GM12874 (cell line): ENCODE data around the gene RPS2.

Source experiments
- TF ChIP-seq, protein P1 (sequence below): IDR thresholded peaks from 2 replicates; pipeline ENCODE4 v1.5.1; 2011; ENCODE audit warnings: low read depth, mild to moderate bottlenecking, control low read depth, low read length, moderate library complexity; ENCODE audit not compliant: insufficient read depth

Gene RPS2

DNA sequence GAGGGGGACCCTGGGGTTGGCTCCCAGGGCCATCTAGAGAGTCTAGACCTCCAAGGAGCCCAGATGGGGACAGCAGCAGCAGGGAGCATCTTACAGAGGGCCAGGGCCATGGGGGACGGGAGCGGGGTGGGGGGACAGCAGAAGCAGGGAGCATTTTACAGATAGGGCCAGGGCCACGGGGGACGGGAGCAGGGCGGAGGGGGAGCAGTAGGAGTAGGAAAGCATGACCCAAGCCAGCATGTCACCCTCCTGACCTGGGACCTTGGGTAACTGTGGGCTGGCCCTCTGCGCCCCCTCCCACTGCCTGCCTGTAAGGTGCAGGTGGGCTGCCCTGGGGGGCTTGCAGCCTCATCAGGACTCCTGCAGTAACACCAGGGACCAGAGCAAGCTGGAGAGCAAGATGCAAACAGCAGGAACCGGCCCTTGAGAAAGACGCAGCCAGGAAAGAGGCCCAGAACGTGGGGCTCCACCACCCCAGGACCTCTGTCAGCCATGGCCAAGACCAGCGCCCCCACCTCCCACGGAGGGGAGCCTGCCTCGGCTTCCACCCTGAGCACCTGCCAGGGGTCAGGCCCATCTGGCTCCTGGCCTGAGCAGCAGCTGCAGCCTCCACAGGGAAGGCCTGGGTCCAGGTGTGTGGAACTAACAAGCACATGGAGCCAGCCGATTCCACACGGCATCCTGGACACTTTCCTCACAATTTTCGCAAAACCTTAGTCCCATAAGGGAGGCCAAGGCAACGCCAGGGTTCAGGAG is 42.6 kb upstream of the RPS2 start:
- TF ChIP-seq, protein P1, sequence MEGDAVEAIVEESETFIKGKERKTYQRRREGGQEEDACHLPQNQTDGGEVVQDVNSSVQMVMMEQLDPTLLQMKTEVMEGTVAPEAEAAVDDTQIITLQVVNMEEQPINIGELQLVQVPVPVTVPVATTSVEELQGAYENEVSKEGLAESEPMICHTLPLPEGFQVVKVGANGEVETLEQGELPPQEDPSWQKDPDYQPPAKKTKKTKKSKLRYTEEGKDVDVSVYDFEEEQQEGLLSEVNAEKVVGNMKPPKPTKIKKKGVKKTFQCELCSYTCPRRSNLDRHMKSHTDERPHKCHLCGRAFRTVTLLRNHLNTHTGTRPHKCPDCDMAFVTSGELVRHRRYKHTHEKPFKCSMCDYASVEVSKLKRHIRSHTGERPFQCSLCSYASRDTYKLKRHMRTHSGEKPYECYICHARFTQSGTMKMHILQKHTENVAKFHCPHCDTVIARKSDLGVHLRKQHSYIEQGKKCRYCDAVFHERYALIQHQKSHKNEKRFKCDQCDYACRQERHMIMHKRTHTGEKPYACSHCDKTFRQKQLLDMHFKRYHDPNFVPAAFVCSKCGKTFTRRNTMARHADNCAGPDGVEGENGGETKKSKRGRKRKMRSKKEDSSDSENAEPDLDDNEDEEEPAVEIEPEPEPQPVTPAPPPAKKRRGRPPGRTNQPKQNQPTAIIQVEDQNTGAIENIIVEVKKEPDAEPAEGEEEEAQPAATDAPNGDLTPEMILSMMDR = no peak

DNA sequence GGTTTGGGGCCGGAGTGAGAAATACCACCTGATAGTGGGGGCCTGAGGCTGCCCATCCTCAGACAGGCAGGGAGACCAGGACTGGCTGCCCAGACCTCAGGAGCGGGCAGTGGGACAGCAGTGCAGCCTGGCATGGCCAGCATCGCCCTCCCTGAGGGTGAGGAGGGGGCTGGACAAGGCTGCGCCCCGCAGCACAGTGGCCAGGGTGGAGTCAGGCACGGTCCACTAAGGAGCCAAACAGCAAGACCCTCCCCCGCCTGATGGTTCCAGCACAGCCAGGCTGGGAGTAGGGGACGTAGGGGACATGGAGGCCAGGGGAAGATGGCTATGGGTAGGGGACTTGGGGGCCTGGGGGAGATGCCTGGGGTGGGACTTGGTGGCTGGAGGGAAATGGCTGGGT is 41.7 kb upstream of the RPS2 start:
- TF ChIP-seq, protein P1 = no peak

DNA sequence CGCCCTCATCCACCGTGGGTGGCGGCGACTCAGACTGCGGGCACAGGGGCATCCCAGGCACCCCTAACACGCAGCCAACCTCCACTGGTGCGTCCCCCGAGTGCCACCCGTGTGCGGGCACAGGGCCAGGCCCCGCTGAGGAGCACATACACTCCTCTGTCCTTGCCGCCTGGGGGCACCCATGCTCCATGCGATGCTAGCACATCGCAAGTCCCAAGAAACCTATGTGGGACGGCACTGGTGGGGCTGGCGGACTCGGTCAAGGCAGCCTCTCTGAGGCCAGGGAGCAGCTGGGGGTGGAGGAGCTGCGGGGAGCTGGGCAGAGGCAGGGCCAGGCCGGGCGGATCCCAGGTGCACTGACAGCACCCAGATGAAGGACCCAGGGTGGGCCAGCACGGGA is 41.0 kb upstream of the RPS2 start:
- TF ChIP-seq, protein P1 = peak; percentile 16; the same call in 1 of the 2 replicates

DNA sequence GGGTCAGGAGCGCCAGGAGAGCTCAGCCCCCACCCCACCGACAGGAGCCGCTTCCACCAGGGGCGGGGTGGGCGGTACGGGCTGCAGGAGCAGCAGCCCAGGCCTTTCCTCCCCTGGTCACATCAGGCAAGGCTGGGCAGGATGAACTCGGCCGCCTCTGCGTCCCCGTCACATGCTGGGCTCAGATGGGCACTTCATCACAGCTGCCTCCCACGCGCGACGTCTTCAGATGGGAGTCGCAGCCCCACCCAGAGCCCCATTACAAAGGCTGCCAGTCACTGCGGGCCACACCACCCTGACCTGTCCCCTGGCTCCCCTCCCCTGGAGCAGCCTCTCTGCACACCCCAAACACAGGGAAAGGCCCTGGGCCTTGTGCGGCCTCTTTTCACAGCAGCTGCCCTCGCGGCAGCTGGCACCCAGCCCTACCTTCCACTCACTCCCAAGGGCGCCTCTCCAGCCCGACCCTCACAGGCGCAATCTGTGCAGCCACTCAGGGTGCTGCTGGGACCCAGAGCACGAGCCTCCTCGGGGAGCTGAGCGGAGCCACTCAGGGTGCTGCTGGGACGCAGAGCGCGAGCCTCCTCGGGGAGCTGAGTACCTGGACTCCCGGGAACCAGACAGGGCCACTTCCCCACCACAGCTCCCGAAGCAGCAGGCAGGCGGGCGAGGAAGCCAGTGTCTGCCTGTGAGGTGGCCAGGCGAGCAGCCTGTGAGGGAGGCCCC is 40.3 kb upstream of the RPS2 start:
- TF ChIP-seq, protein P1 = no peak

DNA sequence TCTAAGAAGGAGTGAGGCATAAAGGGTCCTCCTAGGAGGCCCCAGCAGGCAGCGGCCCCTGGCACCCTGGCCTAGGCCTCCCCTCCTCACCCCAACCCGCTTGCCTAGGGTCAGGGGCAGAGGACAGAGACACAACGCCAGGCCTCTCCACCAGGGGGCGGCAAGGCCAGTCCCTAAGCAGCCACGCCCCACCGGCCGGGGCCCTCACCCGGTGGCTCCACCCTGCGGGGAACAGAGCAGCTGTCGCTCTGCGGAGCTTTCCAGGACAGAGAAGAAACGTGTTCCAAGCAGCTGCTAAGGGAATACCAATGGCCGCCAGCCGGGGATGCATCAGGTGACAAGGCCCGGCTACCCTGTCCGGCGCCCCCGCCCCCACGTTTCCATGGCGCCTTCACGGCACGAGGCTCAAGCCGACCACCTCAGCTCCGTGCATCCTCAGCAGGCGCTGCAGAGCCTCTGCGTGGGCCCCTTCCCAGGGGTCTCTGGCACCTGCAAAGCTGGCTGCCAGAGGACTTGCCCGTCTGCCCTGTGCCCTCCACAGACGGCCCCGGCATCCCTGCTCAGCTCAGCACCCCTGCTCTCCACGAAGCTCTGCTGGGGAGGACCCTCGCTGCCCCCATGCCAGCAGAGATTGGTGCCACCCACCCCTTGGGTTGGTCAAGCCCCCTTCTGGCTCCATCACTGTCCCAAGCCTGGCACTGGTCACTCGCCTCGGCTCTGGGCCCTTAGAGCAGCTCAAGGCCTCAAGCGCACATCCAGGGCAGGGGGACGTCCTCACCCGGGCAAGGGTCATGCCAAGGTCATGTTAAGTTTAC is 39.4 kb upstream of the RPS2 start:
- TF ChIP-seq, protein P1 = peak; percentile 98

DNA sequence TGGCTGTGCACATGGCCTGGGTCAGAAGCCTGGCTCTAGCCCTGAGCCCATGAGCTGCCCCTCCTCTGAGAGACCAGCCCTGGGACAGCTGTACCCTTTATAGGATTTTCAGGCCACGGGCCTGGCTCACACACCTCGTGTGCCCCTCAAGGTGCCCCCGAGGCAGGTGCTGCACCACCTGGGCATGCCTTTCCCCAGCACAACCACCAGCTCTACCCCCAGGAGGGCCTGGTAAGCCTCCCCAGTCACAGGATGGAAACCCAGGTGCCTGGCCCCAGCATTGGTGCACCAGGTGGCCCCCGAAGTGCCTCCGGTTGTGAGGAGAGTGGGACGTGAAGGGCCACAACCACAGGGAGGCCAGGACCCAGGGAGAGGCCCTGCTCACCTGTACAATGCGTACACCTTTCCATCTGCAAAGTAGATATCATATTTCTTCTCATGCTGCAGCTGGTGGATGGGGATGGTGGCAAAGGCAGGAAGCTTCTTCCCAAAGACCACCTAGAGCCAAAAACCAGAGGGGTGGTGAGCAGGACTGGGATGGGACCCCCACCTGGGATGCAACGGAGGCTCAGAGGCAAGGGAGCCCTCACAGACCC is 38.7 kb upstream of the RPS2 start:
- TF ChIP-seq, protein P1 = no peak
